Kidney epithelial cell (primary cell): ENCODE data around the gene NFKBIA. TPM values are rescaled to one million over a fixed set of nuclear protein-coding genes. Genes with fewer than 3 reads are reported as not detected.

Experiments used
- DNase-seq: peaks from one replicate; pipeline ENCODE4 v3.0.0-alpha.2; 2010; ENCODE audit warnings: low read depth
- H3K27me3 ChIP-seq: 2 replicates; pipeline ENCODE4 v1.6.0; 2011; ENCODE audit warnings: low read length; ENCODE audit not compliant: control insufficient read depth, insufficient read depth
- H3K36me3 ChIP-seq: 2 replicates; pipeline ENCODE4 v1.5.1; 2011; ENCODE audit warnings: low read length; ENCODE audit not compliant: control insufficient read depth, insufficient read depth
- H3K4me3 ChIP-seq: 2 replicates; pipeline ENCODE4 v1.5.1; 2011; ENCODE audit warnings: low read depth, mild to moderate bottlenecking, control low read depth, low read length
- total RNA-seq: library from RNA; depleted of rRNA; stranded (reverse); fragments of >200 nt; gene quantifications from 2 replicates; pipeline ENCODE4 v1.2.3, GENCODE V29; 2015
- TF ChIP-seq, protein P1 (sequence below): IDR thresholded peaks from 2 replicates; pipeline ENCODE4 v1.5.1; 2011; ENCODE audit warnings: mild to moderate bottlenecking, moderate library complexity, low read length, control low read depth, inconsistent platforms; ENCODE audit not compliant: insufficient read depth, poor library complexity, severe bottlenecking

The NFKBIA gene
- total RNA-seq, 1 donor from 2014 or later, result 196 TPM

DNA sequence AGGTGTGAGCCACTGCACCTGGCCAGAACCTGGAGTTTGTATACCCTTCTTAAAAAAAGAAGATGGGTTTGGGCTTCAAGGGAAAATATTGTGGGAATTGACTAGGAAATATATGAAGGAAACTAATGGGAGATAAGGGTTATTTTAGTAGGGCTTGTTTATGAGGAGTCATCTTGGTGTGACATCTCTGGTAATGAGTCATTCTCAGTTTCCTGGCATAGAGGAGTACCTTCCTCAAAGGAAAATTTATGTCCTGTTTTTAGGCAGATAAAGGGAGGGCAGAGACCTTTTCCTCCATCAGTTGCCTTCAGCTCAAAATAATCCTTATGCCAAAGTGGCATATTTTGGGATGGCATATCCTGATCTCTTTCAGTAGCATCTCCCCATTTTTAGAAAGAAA is 30.6 kb upstream of the NFKBIA start:
- no peak for DNase-seq
- H3K4me3 ChIP-seq, result no peak overlapping the region
- H3K27me3 ChIP-seq, result no peaks in the 10 kb centered on the region
- TF ChIP-seq, protein P1, sequence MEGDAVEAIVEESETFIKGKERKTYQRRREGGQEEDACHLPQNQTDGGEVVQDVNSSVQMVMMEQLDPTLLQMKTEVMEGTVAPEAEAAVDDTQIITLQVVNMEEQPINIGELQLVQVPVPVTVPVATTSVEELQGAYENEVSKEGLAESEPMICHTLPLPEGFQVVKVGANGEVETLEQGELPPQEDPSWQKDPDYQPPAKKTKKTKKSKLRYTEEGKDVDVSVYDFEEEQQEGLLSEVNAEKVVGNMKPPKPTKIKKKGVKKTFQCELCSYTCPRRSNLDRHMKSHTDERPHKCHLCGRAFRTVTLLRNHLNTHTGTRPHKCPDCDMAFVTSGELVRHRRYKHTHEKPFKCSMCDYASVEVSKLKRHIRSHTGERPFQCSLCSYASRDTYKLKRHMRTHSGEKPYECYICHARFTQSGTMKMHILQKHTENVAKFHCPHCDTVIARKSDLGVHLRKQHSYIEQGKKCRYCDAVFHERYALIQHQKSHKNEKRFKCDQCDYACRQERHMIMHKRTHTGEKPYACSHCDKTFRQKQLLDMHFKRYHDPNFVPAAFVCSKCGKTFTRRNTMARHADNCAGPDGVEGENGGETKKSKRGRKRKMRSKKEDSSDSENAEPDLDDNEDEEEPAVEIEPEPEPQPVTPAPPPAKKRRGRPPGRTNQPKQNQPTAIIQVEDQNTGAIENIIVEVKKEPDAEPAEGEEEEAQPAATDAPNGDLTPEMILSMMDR, result no peak
- H3K36me3 ChIP-seq, result no peaks in the 10 kb centered on the region

DNA sequence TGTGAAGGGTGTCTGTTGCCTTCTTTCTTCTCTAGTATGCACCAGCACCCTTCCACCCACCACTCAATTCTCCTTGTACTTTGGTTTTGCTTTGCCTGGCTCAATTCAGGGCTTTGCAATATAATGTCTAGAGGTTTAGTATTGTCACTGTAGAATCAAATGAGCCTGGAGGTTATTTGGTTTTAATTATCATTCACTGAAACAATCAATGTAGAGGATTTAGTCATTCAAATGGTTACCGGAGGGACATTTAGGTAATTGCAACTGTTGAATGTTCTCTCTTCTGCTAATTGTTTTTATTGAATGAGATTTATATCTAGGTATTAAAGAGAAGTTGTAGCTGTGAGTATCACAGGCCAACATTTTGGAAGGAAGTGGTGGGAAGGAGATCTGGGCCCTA is 29.3 kb upstream of the NFKBIA start:
- Histone ChIP-seq H3K27me3 (no peaks in the 10 kb centered on the region), H3K4me3 (no peak overlapping the region), H3K36me3 (no peaks in the 10 kb centered on the region)
- TF ChIP-seq, protein P1, result no peak
- no peak for DNase-seq

DNA sequence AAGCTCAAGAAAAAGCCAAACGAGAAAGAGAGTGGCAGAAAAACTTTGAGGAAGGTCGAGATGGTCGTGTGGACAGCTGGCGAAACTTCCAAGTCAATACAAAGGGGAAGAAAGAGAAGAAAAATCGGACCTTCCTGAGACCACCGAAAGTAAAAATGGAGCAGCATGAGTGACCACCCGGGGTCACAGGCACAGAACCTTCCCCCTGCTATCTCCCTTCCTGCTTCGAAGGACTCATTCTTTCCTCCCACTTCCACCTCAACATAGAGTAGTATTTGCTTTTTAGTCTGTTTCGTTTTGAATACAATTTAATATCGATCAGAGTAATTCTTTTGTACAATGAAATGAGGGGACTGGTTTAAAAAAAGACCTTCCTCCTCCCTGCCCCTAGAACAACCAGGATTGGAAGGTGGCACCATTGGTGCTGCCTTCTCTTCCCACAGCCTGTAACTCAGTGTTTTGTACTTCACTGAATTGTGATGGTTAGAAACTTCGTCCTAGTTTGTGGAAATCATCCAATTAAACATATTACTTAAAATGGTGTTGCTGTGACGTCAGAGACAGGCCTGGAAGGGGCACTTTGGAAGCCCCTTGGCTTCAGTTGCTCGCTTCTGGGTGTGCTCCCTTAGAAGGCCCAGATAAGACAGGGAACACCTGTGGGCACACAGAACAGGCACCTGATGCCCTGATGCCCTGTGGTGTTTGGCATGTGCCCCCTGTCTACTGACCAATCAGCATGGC is 26.1 kb upstream of the NFKBIA start:
- no peak overlapping the region for H3K4me3 ChIP-seq
- no peaks in the 10 kb centered on the region for H3K27me3 ChIP-seq
- no peaks in the 10 kb centered on the region for H3K36me3 ChIP-seq
- TF ChIP-seq, protein P1, result no peak
- DNase-seq, result no peak

DNA sequence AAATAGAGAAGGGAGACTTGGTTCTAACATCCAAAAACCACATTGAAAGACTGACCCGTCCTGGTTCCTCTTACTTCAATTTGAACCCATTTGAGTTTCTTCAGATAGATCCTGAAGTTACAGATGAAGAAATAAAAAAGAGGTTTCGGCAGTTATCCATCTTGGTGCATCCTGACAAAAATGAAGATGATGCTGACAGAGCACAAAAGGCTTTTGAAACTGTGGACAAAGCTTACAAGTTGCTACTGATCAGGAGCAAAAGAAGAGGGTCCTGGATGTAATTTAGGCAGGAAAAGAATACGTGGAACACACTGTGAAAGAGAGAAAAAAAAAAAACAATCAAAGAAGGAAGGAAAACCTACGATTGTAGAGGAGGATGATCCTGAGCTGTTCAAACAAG is 25.4 kb upstream of the NFKBIA start:
- H3K27me3 ChIP-seq, result no peaks in the 10 kb centered on the region
- no peak for DNase-seq
- TF ChIP-seq, protein P1, result no peak
- H3K4me3 ChIP-seq, result no peak overlapping the region
- no peaks in the 10 kb centered on the region for H3K36me3 ChIP-seq

DNA sequence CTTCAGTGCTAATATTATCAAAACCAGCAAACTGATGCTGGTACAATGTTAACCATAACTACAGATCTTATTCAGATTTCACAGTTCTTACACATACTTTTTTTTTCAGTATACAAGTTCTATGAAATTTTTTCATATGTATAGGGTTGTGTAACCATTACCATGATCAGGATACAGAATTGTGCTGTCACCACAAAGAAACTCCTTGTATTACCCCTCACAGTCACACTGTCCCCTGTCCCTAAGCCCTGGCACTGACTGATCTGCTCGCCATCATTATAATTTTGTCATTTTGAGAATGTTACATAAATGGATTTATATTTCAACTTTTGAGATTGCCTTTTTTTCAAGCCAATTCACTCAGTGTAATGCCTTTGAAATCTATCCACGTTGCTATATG is 21.3 kb upstream of the NFKBIA start:
- H3K27me3 ChIP-seq, result no peaks in the 10 kb centered on the region
- DNase-seq, result no peak
- no peak overlapping the region for H3K4me3 ChIP-seq
- TF ChIP-seq, protein P1, result no peak
- no peaks in the 10 kb centered on the region for H3K36me3 ChIP-seq

DNA sequence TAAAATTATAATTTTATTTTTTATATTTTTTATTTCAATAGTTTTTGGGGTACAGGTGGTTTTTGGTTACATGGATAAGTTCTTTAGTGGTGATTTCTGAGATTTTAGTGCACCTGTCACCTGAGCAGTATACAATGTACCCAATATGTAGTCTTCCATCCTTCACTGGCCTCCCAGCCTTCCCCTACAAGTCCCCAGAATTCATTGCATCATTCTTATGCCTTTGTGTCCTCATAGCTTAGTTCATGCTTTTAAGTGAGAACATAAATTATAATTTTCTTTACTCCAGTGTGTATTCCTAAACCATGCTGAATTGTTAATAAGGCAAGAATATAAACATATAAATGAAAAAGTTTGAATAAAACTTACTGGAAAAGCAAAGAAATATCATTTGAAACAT is 19.1 kb upstream of the NFKBIA start:
- no peak for DNase-seq
- Histone ChIP-seq H3K36me3 (no peaks in the 10 kb centered on the region), H3K27me3 (no peaks in the 10 kb centered on the region), H3K4me3 (no peak overlapping the region)
- TF ChIP-seq, protein P1, result no peak
